GM20000 (cell line): Measurements from ENCODE around the gene PAPLN.

Source experiments
- DNase-seq: peaks from one replicate; pipeline ENCODE4 v3.0.0; 2012; ENCODE audit warnings: low spot score
- CTCF ChIP-seq: IDR thresholded peaks from 2 replicates; pipeline ENCODE4 v1.5.1; 2012; ENCODE audit warnings: mild to moderate bottlenecking, control low read depth; ENCODE audit errors: extremely low read depth, missing control alignments

The PAPLN gene

GRCh38 chr14:73255693-73256225, 18.5 kb downstream of the PAPLN start:
- TF ChIP-seq CTCF = no peak
- no peak for DNase-seq

GRCh38 chr14:73258076-73258475, 20.8 kb downstream of the PAPLN start:
- TF ChIP-seq CTCF = no peak

GRCh38 chr14:73258845-73259611, 21.7 kb downstream of the PAPLN start:
- TF ChIP-seq CTCF = no peak
- DNase-seq = no peak

More at GRCh38 chr14:73258076-73258475, 20.8 kb downstream of the PAPLN start:
- no peak for DNase-seq

GRCh38 chr14:73259837-73260236, 22.5 kb downstream of the PAPLN start:
- TF ChIP-seq CTCF = no peak
- DNase-seq = no peak

- no peak for TF ChIP-seq CTCF
- DNase-seq = no peak
Observed at GRCh38 chr14:73260574-73260973, 23.3 kb downstream of the PAPLN start.

GRCh38 chr14:73261075-73261474, 23.8 kb downstream of the PAPLN start:
- DNase-seq = no peak
- TF ChIP-seq CTCF = no peak

GRCh38 chr14:73261520-73262426, 24.5 kb downstream of the PAPLN start:
- no peak for TF ChIP-seq CTCF
- DNase-seq = no peak
